Aorta (tissue), 5 donors: ENCODE data around the gene TSHZ1. TPM values are rescaled to one million over a fixed set of nuclear protein-coding genes. Genes with fewer than 3 reads are reported as not detected.

ENCODE experiments used
- ATAC-seq: fragments of 200-7000 bp; cut with Tn5 transposase; one replicate; pipeline ENCODE4 v1.9.1; 2022; ENCODE audit warnings: moderate library complexity; ENCODE audit not compliant: low FRiP score
- DNase-seq, 2 donors: peaks; one replicate each; pipeline ENCODE4 v3.0.0-alpha.2; 2020
- H3K27ac ChIP-seq, 2 donors: one replicate each; pipeline ENCODE4 v1.5.1; 2013; ENCODE audit warnings: low read length in 2 of 2, mild to moderate bottlenecking in 2 of 2, moderate library complexity in 2 of 2, control low read depth in 1 of 2, inconsistent platforms in 1 of 2, low read depth in 1 of 2
- H3K27me3 ChIP-seq, 2 donors: one replicate each; pipeline ENCODE4 v1.6.1; 2013; ENCODE audit warnings: control low read depth in 1 of 2, low read length in 1 of 2, mild to moderate bottlenecking in 1 of 2, moderate library complexity in 1 of 2; ENCODE audit not compliant: insufficient read depth in 2 of 2, control insufficient read depth in 1 of 2
- H3K36me3 ChIP-seq, 2 donors: one replicate each; pipeline ENCODE4 v1.6.1; 2013; ENCODE audit warnings: control low read depth in 1 of 2, low read length in 1 of 2, mild to moderate bottlenecking in 1 of 2; ENCODE audit not compliant: insufficient read depth in 2 of 2, control insufficient read depth in 1 of 2
- H3K4me1 ChIP-seq, 2 donors: one replicate each; pipeline ENCODE4 v1.6.1; 2013; ENCODE audit warnings: low read length in 2 of 2, control low read depth in 1 of 2, mild to moderate bottlenecking in 1 of 2, moderate library complexity in 1 of 2; ENCODE audit not compliant: insufficient read depth in 2 of 2, control insufficient read depth in 1 of 2
- H3K4me3 ChIP-seq, 2 donors: one replicate each; pipeline ENCODE4 v1.5.1; 2013; ENCODE audit warnings: low read length in 2 of 2, control low read depth in 1 of 2, mild to moderate bottlenecking in 1 of 2
- H3K9me3 ChIP-seq: one replicate; pipeline ENCODE4 v1.6.1; 2013; ENCODE audit warnings: mild to moderate bottlenecking, low read length; ENCODE audit not compliant: control insufficient read depth
- WGBS, 2 donors: extraction: QIAGEN DNeasy Blood & Tissue Kit; methylation state at CpG; one replicate each; pipeline ENCODE4 v1.1.7; 2013; 5-methylcytosine and 5-hydroxymethylcytosine counted together
- intact Hi-C, 2 donors: fragments of 100-400 bp; cut with DNase I; formaldehyde crosslinking; loops; one replicate each; pipeline versions ENCODE4 v1.14.2 to v1.15.0; 2022
- polyA plus RNA-seq, 2 donors: library from polyadenylated mRNA; stranded (reverse); fragments of 200-250 nt; gene quantifications; one replicate each; pipeline ENCODE4 v1.2.3, GENCODE V29; 2013
- total RNA-seq, 2 donors: library from RNA; stranded (reverse); fragmentation: NEBNext Ultra II Directional; extraction: Animal tissue kit (Norgen Biotek cat#: 25700); gene quantifications; one replicate each; pipeline ENCODE4 v1.2.1, GENCODE V29; 2021
- donor health status: healthy with polysubstance abuse.
- donor health status: Bipolar disorder and iron deficiency.
- donor health status: DM: no; HTN: no; CAD: no.
- donor health status: DM: no; HTN: no; CAD: no.
- donor health status: DM: yes; HTN: yes; CAD: no.

Gene TSHZ1
- total and polyA plus RNA-seq, 4 donors = 3.3 to 26.0 (median 11.8) TPM

DNA sequence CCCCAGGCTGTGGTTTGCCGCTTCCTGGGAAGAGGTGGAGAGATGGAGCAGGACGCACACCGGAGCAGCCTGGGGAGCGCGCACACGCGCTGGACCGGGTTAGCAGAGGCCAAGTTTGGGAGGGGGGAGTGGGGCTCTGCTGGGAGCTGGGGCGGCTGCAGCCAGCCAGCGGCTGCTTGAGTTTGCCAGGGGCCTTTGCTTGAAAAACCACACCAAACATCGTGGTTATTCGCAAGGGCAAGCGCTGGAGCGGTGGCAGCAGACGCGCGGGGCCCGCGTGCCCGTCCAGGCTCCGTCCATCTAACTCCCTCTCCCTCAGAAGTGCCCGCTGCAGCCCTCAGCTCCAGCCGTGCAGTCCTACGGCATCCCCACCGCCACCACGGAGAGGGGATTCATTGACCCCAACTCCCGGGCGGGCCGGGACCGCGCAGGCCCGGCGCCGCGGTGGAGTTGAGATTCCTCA, 6.3 kb upstream of the TSHZ1 start:
- no peak for DNase-seq
- ATAC-seq = no peak
- H3K9me3 ChIP-seq = no peaks in the 10 kb centered on the region
- H3K4me1 ChIP-seq = no peaks in the 10 kb centered on the region
- H3K27ac ChIP-seq = no peak overlapping the region
- no peaks in the 10 kb centered on the region for H3K27me3 ChIP-seq
- peak overlapping the region in 1 of 2 donors; percentile 11 for H3K4me3 ChIP-seq
- no peaks in the 10 kb centered on the region for H3K36me3 ChIP-seq
- 37 to 53% methylated on average over 31 to 35 of the region's 35 CpGs for WGBS, 2 donors
- intact Hi-C loops = loop anchor here in 1 of 2 donors (10.0 kb wide), 1 partner anchor 549 kb away; no protein-coding TSS in a partner anchor

- DNase-seq (no peak), ATAC-seq (no peak)
- Histone ChIP-seq H3K27ac (no peak overlapping the region), H3K4me3 (no peak overlapping the region), H3K9me3 (no peaks in the 10 kb centered on the region), H3K27me3 (no peaks in the 10 kb centered on the region), H3K36me3 (no peaks in the 10 kb centered on the region), H3K4me1 (no peaks in the 10 kb centered on the region)
- intact Hi-C loops = loop anchor here in 1 of 2 donors (10.0 kb wide), 1 partner anchor 550 kb away; no protein-coding TSS in a partner anchor
- WGBS, 2 donors = 52 to 70% methylated on average over 75 of the region's 75 CpGs
Observed at GRCh38 chr18:75204732-75205513, 5.7 kb upstream of the TSHZ1 start.

- no peak for DNase-seq
- no peaks in the 10 kb centered on the region for H3K36me3 ChIP-seq
- H3K27ac ChIP-seq = no peak overlapping the region
- no peak overlapping the region for H3K4me3 ChIP-seq
- intact Hi-C loops = loop anchor here in 1 of 2 donors (10.0 kb wide), 1 partner anchor 551 kb away; no protein-coding TSS in a partner anchor
- ATAC-seq = no peak
- peaks cover 0 to 2% of the 10 kb centered on the region in 2 donors for H3K4me1 ChIP-seq
- 95% methylated on average over 16 of the region's 16 CpGs for WGBS, 2 donors
- no peaks in the 10 kb centered on the region for H3K9me3 ChIP-seq
- H3K27me3 ChIP-seq = no peaks in the 10 kb centered on the region
Observed at GRCh38 chr18:75205514-75206132, 5.0 kb upstream of the TSHZ1 start.

DNA sequence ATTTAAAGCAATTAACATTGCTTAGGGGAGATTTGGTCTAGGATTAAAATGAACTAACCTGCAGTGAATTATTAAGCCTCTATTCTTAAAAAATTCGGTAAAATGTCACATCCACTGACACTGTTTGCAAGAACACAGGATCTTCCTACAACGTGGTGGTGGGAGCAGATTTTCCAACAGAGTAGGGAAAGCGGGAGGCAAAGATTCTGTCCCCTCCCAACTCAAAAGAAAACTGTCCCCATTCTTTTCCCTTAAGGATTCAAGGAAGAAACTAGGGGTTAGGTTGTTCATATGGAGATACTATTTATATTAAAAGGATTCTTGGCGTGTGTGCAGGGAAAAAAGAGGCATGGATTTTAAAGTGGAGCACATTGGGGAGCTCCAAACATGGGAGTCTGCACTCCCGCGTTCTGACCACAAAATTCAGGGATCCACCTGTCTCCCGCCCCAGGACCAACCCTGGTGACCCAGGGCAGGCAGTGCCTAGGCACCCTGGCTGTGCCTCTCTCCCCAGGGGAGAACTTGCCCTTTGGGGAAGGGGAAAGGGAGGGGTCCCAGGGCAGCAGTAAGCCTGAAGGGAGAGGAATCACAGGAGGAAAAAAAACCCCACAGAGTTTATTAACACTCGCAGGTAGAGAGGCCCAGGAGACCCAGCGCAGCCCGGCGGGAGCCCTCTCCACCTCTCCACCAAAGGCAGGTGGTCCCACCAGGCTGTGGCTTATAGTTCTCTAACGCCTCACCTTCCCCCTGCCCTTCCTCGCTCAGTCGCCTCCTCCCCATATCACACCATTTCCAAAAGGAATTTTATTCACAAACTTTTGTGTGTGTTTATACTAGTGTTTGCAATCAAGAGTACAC, 3.9 kb upstream of the TSHZ1 start:
- Histone ChIP-seq H3K27me3 (no peaks in the 10 kb centered on the region), H3K27ac (no peak overlapping the region), H3K4me3 (no peak overlapping the region), H3K9me3 (no peaks in the 10 kb centered on the region), H3K36me3 (no peaks in the 10 kb centered on the region), H3K4me1 (peaks cover 0 to 2% of the 10 kb centered on the region in 2 donors)
- intact Hi-C loops = loop anchor here in 1 of 2 donors (10.0 kb wide), 1 partner anchor 552 kb away; no protein-coding TSS in a partner anchor
- 95% methylated on average over 13 to 14 of the region's 14 CpGs for WGBS, 2 donors
- DNase-seq = no peak
- no peak for ATAC-seq

DNA sequence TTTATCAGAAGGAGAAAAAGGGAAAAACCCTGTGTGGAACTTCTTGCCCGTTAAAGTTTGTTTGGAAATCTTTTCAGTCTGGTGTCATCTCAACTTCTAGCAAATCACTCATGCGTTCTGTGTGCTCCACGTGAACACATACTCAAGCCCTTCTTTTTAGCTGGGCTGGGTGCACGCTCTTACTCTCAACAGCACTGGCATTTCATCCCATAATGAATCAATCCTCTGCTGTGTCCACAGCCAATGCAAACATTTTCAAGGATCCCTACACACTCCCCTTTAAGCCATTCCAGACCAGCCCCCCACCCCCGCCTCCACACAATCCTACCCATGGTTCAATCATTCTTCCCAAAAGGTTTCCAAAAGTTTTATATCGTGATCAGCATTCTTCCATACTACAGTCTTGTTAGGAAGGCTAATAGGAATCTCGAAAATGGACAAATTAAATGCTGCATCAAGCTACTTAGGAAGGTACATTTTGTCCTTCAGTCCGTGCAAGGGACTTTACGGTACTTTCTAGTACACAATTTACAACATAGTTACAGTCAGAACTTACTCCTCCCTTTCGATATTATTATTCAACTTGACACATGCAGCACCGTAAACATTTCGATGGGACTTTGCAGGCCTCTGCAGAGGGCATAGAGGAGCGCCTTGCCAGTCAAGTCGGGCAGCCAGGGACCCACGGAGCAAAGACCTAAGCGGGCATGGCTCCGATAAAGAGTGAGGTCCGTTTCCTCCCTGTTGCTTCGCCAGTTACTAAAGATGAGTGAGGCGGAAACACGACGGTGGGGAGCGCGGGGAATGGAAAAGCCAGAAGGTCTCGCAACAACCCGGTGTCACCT, 3.1 kb upstream of the TSHZ1 start:
- H3K27me3 ChIP-seq = no peaks in the 10 kb centered on the region
- 13 to 14% methylated on average over 26 of the region's 26 CpGs for WGBS, 2 donors
- ATAC-seq = no peak
- H3K4me1 ChIP-seq = peaks cover 0 to 2% of the 10 kb centered on the region in 2 donors
- no peak for DNase-seq
- no peaks in the 10 kb centered on the region for H3K9me3 ChIP-seq
- no peaks in the 10 kb centered on the region for H3K36me3 ChIP-seq
- H3K4me3 ChIP-seq = peak overlapping the region; percentile 70 to 94
- peak overlapping the region in 1 of 2 donors; percentile 34 for H3K27ac ChIP-seq
- intact Hi-C loops = loop anchor here in 1 of 2 donors (10.0 kb wide), 1 partner anchor 553 kb away; no protein-coding TSS in a partner anchor

DNA sequence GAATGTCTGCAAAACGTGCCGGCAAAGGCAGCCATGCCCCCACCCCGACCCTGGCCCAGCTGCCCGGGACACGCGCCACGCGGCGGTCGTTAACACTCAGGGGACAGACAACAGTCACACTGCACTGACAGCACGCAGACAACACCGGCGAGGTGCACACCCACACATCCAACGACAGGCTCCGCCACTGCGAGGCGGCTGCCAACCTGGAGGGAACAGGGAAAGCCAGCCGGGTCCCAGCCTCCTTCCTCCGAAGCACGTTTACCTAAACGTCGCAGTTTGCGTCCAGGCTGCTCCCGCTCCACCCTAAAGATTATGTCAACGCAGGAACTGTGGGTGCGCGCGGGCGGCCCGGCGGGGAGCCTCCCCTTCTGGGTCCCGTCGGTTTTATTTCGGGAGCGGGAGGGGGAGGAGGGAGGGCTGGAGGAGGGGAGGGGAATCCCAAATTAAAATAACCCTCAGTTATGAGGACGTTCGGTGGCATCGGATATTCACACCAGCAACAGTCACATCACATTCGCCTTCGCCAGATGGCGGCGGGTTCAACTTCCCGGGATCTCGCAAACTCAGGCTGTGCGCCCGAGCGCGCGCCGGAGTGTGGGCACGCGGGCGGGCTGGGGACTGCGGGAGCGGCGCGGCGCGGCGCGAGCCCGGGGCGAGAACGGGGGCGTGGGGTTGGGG, 2.3 kb upstream of the TSHZ1 start:
- H3K9me3 ChIP-seq = no peaks in the 10 kb centered on the region
- no peaks in the 10 kb centered on the region for H3K36me3 ChIP-seq
- no peaks in the 10 kb centered on the region for H3K27me3 ChIP-seq
- peak overlapping the region; percentile 81 to 98 for H3K27ac ChIP-seq
- ATAC-seq (peak; percentile 30), DNase-seq (peak; percentile 67 to 83)
- intact Hi-C loops = loop anchor here in 1 of 2 donors (10.0 kb wide), 1 partner anchor 553 kb away; no protein-coding TSS in a partner anchor
- WGBS, 2 donors = 0 to 1% methylated on average over 61 to 65 of the region's 65 CpGs
- H3K4me1 ChIP-seq = peaks cover 0 to 2% of the 10 kb centered on the region in 2 donors
- peak overlapping the region; percentile 70 to 94 for H3K4me3 ChIP-seq

- H3K27me3 ChIP-seq = no peaks in the 10 kb centered on the region
- peak overlapping the region; percentile 70 to 94 for H3K4me3 ChIP-seq
- peak overlapping the region; percentile 81 to 98 for H3K27ac ChIP-seq
- 0 to 1% methylated on average over 13 to 34 of the region's 34 CpGs for whole genome bisulfite sequencing, 2 donors
- H3K36me3 ChIP-seq = no peaks in the 10 kb centered on the region
- no peak for ATAC-seq
- intact Hi-C loops = loop anchor here in 1 of 2 donors (10.0 kb wide), 1 partner anchor 554 kb away; no protein-coding TSS in a partner anchor
- H3K4me1 ChIP-seq = peaks cover 0 to 4% of the 10 kb centered on the region in 2 donors
- H3K9me3 ChIP-seq = no peaks in the 10 kb centered on the region
- DNase-seq = peak; percentile 68 to 84
Observed at GRCh38 chr18:75208836-75209128, 1.8 kb upstream of the TSHZ1 start.
